Measurements from ENCODE around the gene ZCCHC10.
"Not testable (repeated sequence)": the region's sequence is repeated elsewhere in the genome, so short reads cannot be mapped to it uniquely, and the experiment has no call there.

DNA sequence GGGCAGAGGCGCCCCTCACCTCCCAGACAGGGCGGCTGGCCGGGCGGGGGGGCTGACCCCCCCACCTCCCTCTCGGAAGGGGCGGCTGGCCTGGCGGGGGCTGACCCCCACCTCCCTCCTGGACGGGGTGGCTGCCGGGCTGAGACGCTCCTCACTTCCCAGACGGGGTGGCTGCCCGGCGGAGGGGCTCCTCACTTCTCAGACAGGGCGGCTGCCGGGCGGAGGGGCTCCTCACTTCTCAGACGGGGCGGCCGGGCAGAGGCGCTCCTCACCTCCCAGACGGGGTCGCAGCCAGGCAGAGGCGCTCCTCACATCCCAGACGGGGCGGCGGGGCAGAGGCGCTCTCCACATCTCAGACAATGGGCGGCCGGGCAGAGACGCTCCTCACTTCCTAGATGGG is 43.4 kb downstream of the ZCCHC10 start:
- TF ChIP-seq, protein P1, sequence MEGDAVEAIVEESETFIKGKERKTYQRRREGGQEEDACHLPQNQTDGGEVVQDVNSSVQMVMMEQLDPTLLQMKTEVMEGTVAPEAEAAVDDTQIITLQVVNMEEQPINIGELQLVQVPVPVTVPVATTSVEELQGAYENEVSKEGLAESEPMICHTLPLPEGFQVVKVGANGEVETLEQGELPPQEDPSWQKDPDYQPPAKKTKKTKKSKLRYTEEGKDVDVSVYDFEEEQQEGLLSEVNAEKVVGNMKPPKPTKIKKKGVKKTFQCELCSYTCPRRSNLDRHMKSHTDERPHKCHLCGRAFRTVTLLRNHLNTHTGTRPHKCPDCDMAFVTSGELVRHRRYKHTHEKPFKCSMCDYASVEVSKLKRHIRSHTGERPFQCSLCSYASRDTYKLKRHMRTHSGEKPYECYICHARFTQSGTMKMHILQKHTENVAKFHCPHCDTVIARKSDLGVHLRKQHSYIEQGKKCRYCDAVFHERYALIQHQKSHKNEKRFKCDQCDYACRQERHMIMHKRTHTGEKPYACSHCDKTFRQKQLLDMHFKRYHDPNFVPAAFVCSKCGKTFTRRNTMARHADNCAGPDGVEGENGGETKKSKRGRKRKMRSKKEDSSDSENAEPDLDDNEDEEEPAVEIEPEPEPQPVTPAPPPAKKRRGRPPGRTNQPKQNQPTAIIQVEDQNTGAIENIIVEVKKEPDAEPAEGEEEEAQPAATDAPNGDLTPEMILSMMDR (IDR thresholded peaks at IDR 0.05; ENCODE audit: extremely low read depth in 1 of 2, insufficient read depth in 1 of 2, low read depth in 1 of 2, low read length in 2 of 2): not testable (repeated sequence)
- not testable (repeated sequence) for TF ChIP-seq JUN (IDR thresholded peaks at IDR 0.05; ENCODE audit: borderline replicate concordance, insufficient read depth, insufficient read length, low read depth); POLR2A (IDR thresholded peaks at IDR 0.05; ENCODE audit: low read depth, low read length); POLR2AphosphoS5 (IDR thresholded peaks at IDR 0.05; ENCODE audit: insufficient read depth, low read depth, low read length); EZH2 (IDR thresholded peaks at IDR 0.05; ENCODE audit: borderline replicate concordance, low read depth, low read length, severe bottlenecking)

All from endothelial cell of umbilical vein (primary cell).